Right atrium auricular region (tissue), 2 donors: ENCODE results near the gene COBL. TPM values are rescaled to one million over a fixed set of nuclear protein-coding genes. Genes with fewer than 3 reads are reported as not detected.
A peak's percentile ranks its signal among the peaks of the same experiment; 100 is the strongest.

Experiments used
- DNase-seq: peaks from one replicate; pipeline ENCODE4 v3.0.0-alpha.2; 2019; ENCODE audit warnings: low spot score
- H3K27ac ChIP-seq, 2 donors: fragments of 200-600 bp; sonication (generic); 1 replicate in 1 of 2; 2 replicates in 1 of 2; pipeline ENCODE4 v1.5.1; 2016 to 2019
- H3K27me3 ChIP-seq, 2 donors: fragments of 200-600 bp; sonication (generic); one replicate each; pipeline versions ENCODE4 v1.5.1 to v1.6.0; 2017 to 2019
- H3K36me3 ChIP-seq: fragments of 200-600 bp; sonication (generic); one replicate; pipeline ENCODE4 v1.5.1; 2016
- H3K4me1 ChIP-seq, 2 donors: fragments of 200-600 bp; sonication (generic); one replicate each; pipeline versions ENCODE4 v1.5.1 to v1.6.0; 2017 to 2019
- H3K4me3 ChIP-seq, 2 donors: fragments of 200-600 bp; sonication (generic); 1 replicate in 1 of 2; 2 replicates in 1 of 2; pipeline ENCODE4 v1.5.1; 2017 to 2019; ENCODE audit warnings: mild to moderate bottlenecking in 1 of 2, moderate library complexity in 1 of 2
- H3K9me3 ChIP-seq, 2 donors: fragments of 200-600 bp; sonication (generic); one replicate each; pipeline ENCODE4 v1.5.1; 2019
- total RNA-seq, 2 donors: library from RNA; depleted of rRNA; stranded (reverse); fragments of >200 nt; gene quantifications; one replicate each; pipeline ENCODE4 v1.1.0, GENCODE V29; 2016
- TF ChIP-seq, protein P1 (sequence below), 2 donors: fragments of 200-600 bp; sonication (generic); IDR thresholded peaks; one replicate each; pipeline ENCODE4 v1.5.1; 2019; ENCODE audit warnings: antibody characterized with exemption in 2 of 2

Gene COBL
- total RNA-seq, 2 donors from 2014 or later: 26.3 to 31.4 TPM

DNA sequence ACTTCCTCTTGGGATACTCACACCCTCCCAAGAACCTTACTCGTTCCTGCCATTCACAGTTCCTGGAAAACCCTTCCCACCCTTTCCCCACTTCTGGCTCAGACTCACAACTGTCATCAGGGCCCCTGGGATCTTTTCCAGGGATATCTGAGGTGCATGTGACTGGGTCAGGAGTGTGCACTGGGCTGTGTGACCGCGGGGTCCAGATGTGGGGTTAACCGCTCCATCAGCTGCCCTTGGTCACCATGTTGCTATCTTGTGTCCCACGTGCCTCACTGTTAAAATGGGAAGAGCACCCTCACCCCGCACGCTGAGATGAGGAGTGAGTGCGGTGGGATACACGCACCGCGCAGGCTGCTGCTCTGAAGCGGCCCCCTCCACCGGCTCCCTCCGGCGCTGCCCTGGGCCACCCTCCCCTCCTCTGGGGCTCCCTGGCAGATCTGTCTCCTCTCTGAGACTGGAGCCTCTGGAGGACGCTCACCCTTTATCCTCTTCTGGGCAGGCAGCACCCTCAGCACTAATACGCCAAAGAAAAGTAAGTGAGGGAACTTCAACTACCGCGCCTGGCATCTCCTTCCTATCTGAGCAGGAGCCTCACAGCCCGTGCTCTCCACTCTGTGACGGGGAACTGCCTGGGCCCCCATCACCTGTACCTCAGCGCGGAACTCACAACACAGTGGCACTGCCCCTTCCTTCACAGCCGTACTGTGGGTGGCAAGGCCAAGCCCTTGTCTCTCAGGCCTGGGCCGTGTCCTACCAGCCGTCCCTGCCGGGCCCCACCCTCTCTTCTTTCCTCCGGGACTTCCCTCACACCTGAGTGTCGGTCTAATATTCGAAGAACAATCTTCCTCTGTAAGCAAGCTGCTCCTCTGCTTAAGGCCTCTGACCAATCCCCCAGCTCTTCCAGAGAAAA is 15.6 kb downstream of the COBL start:
- Histone ChIP-seq H3K27ac (peak overlapping the region; percentile 53 to 65), H3K4me1 (peaks cover 0 to 21% of the 10 kb centered on the region in 2 donors), H3K4me3 (no peak overlapping the region), H3K27me3 (no peaks in the 10 kb centered on the region), H3K36me3 (no peaks in the 10 kb centered on the region), H3K9me3 (no peaks in the 10 kb centered on the region)
- TF ChIP-seq, protein P1, sequence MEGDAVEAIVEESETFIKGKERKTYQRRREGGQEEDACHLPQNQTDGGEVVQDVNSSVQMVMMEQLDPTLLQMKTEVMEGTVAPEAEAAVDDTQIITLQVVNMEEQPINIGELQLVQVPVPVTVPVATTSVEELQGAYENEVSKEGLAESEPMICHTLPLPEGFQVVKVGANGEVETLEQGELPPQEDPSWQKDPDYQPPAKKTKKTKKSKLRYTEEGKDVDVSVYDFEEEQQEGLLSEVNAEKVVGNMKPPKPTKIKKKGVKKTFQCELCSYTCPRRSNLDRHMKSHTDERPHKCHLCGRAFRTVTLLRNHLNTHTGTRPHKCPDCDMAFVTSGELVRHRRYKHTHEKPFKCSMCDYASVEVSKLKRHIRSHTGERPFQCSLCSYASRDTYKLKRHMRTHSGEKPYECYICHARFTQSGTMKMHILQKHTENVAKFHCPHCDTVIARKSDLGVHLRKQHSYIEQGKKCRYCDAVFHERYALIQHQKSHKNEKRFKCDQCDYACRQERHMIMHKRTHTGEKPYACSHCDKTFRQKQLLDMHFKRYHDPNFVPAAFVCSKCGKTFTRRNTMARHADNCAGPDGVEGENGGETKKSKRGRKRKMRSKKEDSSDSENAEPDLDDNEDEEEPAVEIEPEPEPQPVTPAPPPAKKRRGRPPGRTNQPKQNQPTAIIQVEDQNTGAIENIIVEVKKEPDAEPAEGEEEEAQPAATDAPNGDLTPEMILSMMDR (IDR thresholded peaks at IDR 0.05): no peak
- DNase-seq: peak; percentile 50

DNA sequence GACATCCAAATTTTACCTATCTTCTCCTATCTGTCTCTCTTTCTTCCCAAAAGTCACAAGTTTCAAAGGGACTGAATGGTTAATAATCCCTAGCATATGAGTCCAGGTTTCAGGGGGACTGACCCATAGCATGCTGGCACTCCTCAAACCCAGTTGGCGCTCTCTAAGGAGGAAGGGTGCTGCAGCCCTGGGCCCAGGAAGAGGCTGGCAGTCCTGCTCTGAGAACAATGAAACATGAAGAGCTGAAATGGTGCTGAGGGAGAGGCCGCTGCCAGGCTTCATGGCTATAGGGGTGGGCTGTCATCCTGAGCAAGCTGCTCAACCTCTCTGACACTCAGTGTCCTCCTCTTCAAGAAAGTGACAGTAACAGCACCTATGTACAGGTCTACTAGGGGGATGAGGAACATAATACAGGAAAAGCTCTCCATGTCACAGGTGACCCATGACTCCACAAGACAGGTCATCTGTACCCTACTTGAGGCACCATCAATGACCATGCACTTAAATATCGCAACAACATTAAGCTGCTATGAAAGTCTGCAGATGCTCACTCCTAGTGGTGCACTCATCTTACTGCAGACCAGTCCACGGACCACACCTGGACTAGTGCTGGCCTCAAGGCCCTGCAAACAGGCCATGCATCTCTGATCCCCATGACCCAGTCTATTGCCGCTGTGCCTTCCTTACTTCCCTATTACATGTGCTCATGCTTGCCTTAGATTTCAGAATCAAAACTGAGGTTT is 17.0 kb downstream of the COBL start:
- Histone ChIP-seq H3K4me3 (no peak overlapping the region), H3K27me3 (no peaks in the 10 kb centered on the region), H3K9me3 (no peaks in the 10 kb centered on the region), H3K36me3 (no peaks in the 10 kb centered on the region), H3K4me1 (peaks cover 0 to 32% of the 10 kb centered on the region in 2 donors), H3K27ac (no peak overlapping the region)
- TF ChIP-seq, protein P1 (IDR thresholded peaks at IDR 0.05): peak in 1 of 2 donors; percentile 21
- DNase-seq: peak; percentile 36

DNA sequence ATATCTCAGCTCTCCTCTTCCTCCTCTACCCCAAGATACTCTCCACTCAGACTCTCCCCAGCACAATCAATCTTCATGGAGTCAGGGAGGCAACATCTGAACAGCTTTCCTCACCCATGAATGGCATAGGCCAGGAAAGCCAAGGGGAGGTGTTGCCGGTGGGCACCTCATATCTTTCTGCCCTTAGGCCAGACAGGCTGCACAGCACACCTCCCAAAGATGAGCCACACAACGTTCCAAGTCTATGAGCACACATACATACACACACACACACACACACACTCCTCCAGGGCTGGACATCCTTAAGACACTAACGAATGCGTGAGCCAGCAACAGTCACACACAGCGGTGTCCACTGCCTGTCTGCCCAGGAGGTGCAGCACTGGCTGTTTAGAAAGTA is 17.7 kb downstream of the COBL start:
- TF ChIP-seq, protein P1 (IDR thresholded peaks at IDR 0.05): no peak
- Histone ChIP-seq H3K27me3 (no peaks in the 10 kb centered on the region), H3K9me3 (no peaks in the 10 kb centered on the region), H3K36me3 (no peaks in the 10 kb centered on the region), H3K4me3 (no peak overlapping the region), H3K27ac (no peak overlapping the region), H3K4me1 (peaks cover 0 to 30% of the 10 kb centered on the region in 2 donors)
- no peak for DNase-seq

DNA sequence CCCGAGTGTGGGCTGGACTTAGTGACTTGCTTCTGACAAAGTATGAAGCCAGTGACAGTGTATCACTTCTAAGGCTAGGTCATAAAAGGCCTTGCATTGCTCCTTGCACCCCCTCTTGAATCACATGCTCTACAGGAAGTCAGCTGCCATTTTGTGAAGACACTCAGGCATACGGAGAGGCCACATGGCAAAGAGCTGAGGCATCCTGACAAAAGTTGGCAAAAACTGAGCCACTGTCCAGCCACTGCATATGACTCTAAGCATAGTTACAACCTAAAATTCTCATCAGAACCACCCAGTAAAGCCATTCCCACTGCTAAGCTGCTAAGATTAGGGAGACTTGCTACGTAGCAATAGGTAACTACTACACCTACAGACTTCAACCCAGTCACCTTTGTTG is 18.6 kb downstream of the COBL start:
- Histone ChIP-seq H3K9me3 (no peaks in the 10 kb centered on the region), H3K4me3 (no peak overlapping the region), H3K27ac (no peak overlapping the region), H3K27me3 (no peaks in the 10 kb centered on the region), H3K36me3 (no peaks in the 10 kb centered on the region), H3K4me1 (peaks cover 0 to 20% of the 10 kb centered on the region in 2 donors)
- TF ChIP-seq, protein P1 (IDR thresholded peaks at IDR 0.05): no peak
- no peak for DNase-seq

DNA sequence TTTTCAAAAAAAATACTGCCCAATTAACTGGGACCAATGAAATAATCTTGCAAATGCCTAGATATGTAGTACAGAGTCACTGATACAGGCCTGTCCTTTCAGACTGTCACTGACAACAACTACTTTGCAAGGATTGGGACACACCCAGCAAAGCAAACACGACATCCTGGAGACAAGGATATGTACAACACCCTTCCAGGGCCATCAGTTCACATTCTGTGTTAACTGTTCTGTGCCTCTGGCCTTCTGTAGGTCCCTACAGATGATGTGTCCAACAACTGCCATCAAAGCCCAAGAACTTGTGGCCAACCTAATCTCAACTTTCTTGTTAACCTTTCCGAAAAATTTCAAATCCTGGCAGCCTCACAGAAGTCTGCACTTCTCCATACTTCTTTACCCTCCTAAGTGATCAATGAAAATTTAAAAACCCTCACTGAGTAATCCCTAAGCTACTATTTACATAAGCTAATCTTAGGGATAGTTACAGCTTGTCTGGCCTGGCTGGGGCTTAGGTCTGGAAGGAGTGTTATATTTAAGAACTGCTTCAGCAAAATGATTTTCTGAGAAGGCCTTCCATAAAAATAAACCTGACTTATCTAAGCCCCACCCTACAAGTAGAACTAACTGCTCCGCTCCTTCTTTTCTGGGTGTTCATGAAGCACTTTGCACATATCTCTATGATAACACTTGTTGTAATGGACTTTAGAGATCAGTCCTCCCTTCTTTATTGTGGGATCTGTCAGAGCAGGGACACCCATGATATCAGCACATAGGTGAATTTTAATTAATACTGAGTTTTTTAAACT is 21.0 kb downstream of the COBL start:
- H3K27me3 ChIP-seq: no peaks in the 10 kb centered on the region
- no peak overlapping the region for H3K4me3 ChIP-seq
- no peaks in the 10 kb centered on the region for H3K9me3 ChIP-seq
- TF ChIP-seq, protein P1 (IDR thresholded peaks at IDR 0.05): no peak
- no peaks in the 10 kb centered on the region for H3K36me3 ChIP-seq
- H3K4me1 ChIP-seq: peaks cover 0 to 13% of the 10 kb centered on the region in 2 donors
- H3K27ac ChIP-seq: peak overlapping the region; percentile 31 to 78
- no peak for DNase-seq
